Esophagus muscularis mucosa (tissue), 3 donors: ENCODE results near the gene GRIK4.

Experiments
- POLR2A ChIP-seq: fragments of 450-650 bp; IDR thresholded peaks from one replicate; pipeline ENCODE4 v1.6.1; 2017; ENCODE audit warnings: antibody characterized with exemption, moderate library complexity, mild to moderate bottlenecking, low read depth
- POLR2AphosphoS5 ChIP-seq, 2 donors: sonication (generic); formaldehyde crosslinking; IDR thresholded peaks; one replicate each; pipeline ENCODE4 v1.6.1; 2017; ENCODE audit warnings: antibody characterized with exemption in 2 of 2
- TF ChIP-seq, protein P1 (sequence below), 3 experiments: fragments of 200-600 bp in 2 of 3; fragments of 450-650 bp in 1 of 3; sonication (generic) in 2 of 3; IDR thresholded peaks; one replicate each; pipeline ENCODE4 v1.5.1; 2017 to 2019; ENCODE audit warnings: antibody characterized with exemption in 3 of 3, mild to moderate bottlenecking in 2 of 3, moderate library complexity in 1 of 3

DNA sequence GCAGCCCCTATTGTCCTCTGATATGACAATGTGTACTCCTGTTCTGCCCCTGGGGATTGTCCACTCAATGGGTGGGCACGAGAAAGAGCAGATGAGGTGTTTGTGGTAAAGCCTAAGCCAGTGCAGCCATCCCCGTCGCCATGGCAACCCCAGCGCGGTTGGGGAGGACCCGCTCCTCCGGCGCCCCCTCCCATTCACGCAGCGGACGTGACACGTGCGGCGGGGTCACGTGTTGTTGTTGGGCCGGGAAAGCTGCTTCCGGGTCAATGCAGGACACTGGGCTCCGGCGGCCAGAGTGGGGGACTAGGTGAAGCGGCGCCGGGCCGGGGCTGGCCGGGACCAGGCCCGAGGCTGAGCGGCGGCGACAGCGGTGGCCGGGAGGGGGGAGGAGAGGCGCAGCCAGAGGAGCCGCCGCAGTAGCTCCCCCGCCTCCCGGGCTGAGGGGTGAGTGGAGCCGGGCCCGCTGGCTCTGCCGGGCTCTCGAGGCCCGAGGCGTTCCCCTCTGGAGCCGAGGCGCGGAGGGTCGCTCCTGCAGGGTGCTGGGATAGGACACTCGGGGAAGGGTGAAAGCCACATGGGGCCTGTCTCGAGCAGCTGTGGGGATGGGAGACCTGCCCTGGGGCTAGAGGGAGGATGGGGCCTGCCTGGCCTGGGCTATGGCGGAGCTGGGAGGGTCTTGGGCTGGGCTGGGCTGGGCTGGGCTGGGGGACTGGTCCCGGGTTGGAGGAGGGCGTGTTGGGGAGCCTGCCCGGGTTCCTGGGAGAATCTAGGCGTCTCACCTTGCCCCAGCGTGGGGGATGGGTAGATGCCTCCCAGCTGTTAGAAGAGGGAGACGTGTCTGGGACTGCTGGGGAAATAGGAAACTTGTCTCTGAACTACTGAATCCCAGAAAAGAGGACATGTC lies 512.6 kb downstream of the GRIK4 start, which contains the start of gene TBCEL:
- TF ChIP-seq, protein P1, sequence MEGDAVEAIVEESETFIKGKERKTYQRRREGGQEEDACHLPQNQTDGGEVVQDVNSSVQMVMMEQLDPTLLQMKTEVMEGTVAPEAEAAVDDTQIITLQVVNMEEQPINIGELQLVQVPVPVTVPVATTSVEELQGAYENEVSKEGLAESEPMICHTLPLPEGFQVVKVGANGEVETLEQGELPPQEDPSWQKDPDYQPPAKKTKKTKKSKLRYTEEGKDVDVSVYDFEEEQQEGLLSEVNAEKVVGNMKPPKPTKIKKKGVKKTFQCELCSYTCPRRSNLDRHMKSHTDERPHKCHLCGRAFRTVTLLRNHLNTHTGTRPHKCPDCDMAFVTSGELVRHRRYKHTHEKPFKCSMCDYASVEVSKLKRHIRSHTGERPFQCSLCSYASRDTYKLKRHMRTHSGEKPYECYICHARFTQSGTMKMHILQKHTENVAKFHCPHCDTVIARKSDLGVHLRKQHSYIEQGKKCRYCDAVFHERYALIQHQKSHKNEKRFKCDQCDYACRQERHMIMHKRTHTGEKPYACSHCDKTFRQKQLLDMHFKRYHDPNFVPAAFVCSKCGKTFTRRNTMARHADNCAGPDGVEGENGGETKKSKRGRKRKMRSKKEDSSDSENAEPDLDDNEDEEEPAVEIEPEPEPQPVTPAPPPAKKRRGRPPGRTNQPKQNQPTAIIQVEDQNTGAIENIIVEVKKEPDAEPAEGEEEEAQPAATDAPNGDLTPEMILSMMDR (IDR thresholded peaks at IDR 0.05), result no peak
- no peak for TF ChIP-seq POLR2A
- peak; percentile 66 to 83 for TF ChIP-seq POLR2AphosphoS5 (IDR thresholded peaks at IDR 0.05)
